Stimulated activated naive CD4-positive, alpha-beta T cell treated with Interleukin-2 at 50 U/mL for 16 hours (primary cell): ENCODE results near the gene FARP1.

Experiments used
- DNase-seq: peaks from one replicate; lab custom pipeline; 2025; lab: John Stamatoyannopoulos, UW

The FARP1 gene, protein sequence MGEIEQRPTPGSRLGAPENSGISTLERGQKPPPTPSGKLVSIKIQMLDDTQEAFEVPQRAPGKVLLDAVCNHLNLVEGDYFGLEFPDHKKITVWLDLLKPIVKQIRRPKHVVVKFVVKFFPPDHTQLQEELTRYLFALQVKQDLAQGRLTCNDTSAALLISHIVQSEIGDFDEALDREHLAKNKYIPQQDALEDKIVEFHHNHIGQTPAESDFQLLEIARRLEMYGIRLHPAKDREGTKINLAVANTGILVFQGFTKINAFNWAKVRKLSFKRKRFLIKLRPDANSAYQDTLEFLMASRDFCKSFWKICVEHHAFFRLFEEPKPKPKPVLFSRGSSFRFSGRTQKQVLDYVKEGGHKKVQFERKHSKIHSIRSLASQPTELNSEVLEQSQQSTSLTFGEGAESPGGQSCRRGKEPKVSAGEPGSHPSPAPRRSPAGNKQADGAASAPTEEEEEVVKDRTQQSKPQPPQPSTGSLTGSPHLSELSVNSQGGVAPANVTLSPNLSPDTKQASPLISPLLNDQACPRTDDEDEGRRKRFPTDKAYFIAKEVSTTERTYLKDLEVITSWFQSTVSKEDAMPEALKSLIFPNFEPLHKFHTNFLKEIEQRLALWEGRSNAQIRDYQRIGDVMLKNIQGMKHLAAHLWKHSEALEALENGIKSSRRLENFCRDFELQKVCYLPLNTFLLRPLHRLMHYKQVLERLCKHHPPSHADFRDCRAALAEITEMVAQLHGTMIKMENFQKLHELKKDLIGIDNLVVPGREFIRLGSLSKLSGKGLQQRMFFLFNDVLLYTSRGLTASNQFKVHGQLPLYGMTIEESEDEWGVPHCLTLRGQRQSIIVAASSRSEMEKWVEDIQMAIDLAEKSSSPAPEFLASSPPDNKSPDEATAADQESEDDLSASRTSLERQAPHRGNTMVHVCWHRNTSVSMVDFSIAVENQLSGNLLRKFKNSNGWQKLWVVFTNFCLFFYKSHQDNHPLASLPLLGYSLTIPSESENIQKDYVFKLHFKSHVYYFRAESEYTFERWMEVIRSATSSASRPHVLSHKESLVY

DNA sequence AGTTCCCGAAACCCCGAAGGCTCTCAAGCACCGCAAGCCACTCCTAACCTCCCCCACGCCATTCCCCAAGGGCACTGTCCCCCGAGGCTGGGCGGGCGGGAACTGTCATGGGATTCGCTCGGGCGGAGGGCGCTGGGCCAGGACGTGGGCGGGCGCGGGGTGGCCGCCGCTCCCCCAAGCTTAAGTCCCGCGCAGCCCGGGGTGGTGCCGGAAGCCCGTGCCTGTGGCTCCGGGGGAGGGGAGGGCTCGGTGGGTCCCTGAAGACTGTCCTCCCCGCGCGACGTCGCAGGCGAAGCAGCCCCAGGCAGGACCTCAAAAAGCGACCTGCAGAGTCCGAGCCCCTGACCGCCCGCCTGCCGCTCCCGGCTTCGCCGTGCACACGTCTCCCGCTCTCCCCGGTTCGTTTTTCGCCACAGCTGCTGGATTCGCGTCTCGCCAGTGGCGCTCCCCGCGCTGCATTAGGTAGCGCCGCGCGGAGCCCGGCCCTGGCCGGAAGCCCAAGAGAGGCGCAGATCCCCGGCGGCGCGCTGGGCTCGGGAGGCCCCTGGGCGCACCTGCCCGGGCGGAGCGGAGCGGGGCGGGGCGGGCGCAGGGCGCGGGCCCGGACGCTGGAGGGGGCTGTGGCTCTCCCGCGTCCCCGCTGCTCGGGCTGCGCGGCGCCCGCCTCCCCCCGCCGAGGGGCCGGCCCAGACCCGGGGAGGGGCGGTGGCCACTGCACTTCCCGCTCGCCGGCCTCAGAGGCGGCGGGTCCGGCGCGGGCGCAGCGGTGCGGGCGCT is at the start of gene FARP1:
Gene FARP1, plus strand, starts transcription at position 715 of the 777 bp plus-strand sequence. CDS start 70,149 bp downstream, outside the sequence.
- no peak for DNase-seq

DNA sequence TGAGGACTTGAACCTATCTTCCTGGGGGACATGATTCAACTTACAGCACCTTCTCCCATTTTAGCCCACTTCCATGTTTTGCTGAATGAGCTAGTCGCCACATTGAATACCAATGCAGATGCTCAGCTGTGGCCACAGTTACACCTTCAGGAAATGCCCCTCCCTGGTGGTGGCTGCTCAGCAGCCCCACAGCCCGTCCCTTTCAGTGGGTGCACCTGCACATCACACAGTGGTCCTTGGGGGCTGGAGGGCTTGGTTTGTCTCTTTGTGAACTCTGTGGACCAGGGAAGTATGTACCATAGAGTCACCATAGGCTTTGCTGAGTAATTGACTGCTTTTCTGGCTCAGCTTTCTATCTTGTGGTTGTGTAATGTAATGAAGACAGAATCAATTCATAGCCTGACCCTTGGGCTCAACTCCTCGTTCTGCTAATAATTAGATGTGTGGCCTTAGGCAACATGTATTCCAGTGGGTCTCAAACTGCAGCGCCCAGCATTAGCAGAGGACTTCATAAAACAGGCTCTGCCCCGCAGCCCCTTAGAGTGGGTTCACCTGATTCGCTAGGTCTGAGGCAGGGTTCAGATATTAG is 48.1 kb upstream of the FARP1 start:
- DNase-seq: no peak

DNA sequence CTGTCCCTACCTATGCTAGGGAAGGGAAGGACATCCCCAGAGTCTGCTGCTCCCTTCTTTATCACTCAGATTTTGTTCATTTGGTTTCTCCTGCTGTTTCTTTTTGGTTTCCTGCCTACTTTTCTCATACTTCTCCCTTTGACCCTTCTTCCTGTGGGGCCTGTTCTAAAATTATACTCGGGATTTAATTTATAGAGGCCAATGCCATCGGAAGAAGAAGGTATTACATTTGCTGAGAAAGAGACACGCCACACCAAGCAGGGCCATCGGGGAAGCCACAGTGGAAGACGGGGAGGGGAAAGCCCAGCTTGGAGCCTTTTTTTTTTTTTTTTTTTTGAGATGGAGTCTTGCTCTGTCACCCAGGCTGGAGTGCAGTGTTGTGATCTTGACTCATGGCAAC is 46.8 kb upstream of the FARP1 start:
- DNase-seq: no peak

DNA sequence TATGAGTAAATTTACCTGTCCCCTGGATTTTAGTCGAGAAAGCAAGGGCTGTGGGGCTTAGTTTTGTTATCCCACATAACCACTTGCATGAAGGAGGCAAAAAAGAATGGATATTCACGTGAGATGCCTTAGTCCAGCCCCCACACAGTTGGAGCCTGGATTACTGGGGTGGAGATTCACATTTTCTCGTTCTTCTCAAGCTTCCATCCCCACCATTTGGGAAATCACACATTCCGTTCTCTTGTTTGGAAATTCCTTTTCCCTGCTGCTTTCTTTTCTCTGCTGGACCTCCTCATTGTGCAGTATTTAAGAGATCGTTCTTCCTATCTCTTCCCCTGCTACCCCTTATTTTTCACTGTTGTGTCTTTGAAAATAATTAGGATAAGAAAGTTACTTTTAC is 45.1 kb upstream of the FARP1 start:
- no peak for DNase-seq

DNA sequence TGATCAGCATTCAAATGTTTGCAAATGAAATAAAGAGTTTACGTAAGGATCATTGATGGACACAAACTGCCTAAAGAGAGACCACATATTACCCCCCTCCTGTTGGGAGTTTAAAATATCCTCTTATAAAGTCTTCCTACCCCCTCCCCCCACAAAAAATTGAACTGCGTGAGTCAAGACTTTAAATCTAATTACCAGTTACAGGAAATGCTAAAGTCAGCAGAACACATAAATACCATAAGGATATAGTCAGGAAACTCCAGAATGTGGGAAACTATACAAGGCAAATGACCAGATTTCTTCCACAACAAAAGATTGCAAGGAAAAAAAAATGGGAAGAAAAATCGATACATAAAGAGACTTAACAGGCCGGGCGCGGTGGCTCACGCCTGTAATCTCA is 44.4 kb upstream of the FARP1 start:
- DNase-seq: no peak

DNA sequence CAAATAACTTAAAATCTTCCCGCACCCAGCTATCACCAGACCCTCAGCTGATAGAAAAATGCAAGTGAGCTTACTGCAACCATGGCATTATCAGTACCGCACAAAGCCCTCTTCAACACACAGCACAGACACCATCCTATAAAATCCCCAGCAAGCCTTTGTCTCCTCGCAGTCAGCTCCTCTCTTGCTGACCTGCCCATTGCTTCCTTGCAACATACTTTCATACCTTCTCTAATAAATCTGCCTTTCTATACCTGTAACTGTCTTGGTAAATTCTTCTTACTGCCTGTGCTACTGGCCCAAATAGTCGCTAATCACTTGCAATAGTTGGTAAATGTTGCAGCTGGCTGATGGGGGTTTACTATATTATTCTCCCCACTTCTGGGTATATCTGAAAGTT is 43.3 kb upstream of the FARP1 start:
- DNase-seq: no peak

DNA sequence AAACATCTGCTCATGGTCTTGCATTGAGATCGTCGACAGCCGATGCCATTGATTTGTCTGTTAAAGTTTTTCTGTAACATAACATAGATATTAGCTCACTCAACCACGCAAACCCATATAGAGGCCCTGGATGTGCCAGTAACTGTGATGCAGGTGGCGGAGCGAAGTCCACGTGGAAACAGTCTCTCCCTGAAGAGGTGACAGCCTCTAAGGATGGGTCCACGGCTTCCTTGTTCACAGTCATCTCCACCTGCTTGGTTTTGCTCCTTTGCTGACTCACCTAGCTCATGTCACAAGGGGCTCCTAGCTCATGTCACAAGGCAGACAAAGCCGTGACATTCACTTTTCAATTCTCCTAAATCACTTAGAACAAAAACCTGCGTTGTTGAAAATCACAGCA is 42.4 kb upstream of the FARP1 start:
- DNase-seq: no peak

DNA sequence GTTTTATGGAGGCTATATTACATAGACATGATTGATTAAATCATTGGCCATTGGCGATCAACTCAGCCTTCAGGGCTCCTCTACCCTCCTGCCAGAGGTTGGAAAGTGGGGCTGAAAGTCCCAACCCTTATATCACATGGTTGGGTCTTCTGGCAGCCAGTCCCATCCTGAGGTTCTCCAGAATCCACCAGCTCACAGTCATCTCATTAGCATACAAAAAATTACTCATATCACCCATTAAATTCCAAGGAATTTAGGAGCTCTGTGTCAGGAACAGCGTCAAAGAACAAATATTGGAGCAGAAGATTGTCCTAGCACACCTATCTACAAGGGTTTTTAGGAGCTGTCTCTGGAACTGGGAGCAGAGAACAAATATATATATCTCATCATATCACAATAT is 39.4 kb upstream of the FARP1 start:
- no peak for DNase-seq

DNA sequence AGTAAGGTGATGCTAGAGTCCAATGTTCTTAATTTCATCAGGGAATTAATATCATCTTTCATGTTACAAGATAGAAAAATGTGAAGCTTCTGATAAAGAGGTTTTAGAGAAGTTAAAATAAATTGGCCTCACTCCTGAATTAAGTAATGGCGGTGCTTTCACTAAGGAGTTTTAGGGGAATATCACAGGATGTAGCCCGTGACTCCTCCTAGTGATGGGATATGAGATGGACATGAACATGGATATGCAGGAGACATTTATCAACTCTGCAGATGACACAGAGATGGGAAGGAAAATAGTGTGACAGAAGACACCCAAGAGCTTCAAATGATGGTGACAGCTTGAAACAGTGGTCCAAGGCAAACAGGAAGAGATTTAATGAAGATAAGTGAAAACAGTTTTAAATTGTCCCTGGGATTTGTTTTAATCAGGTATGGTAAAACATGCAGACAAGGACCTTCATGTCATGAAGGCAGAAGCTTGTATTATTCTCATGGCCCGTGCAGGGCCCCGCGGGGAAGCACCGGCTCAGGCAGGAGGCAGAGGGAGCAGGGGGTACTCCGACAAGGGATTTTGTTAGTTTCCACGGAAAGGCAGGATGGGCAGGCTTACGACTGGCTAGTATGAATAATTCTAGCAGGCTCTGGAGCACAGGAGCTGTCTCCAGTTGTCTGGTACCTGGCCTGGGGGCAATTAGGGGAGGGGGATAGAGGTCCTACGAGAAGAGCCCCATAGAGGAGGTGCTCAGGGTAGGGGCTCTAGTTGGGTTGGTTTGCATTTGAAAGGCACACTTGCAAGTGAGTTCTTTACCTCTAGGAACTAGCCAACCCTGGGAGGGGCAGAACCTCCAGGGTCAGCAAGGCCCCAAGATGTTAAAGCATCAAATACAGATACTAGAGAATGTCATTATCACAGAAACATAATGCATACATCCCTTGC is 38.7 kb upstream of the FARP1 start:
- DNase-seq: no peak

DNA sequence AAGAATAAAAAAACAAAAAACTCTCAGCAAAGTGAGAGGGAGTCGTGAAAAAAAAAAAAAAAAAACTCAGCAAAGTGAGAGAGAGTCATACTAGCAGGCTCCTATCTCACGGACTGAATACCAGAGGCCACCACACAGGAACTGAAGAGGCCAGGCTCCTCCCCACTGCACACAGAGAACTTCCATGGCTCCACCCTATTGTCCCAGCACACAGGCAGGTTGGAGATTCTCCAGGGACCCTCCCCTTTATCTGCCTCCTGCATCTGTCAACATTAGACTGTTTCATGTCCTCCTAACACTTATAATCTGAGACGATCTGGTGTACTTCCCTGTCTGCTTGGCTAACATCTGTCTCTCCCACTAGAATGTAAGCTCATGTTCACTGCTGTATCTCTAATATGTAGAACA is 37.0 kb upstream of the FARP1 start:
- DNase-seq: no peak

DNA sequence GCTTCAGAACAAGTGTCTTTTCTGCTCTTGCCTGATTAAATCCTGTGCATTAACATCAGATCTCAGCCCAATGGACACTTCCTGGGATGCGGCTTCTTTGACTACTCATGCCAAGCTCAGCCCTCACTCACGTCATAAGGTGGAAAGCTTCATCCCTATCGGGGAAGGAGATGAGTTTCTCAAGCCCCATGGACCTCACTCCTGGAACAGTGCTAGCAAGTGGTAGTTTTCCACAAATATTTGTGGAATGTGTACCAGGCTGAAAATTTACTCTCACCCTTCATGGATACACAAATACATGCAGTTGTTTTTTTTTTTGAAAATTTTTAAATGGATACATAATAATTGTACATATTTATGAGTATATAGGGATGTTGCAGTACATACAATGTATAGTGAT is 34.6 kb upstream of the FARP1 start:
- no peak for DNase-seq

DNA sequence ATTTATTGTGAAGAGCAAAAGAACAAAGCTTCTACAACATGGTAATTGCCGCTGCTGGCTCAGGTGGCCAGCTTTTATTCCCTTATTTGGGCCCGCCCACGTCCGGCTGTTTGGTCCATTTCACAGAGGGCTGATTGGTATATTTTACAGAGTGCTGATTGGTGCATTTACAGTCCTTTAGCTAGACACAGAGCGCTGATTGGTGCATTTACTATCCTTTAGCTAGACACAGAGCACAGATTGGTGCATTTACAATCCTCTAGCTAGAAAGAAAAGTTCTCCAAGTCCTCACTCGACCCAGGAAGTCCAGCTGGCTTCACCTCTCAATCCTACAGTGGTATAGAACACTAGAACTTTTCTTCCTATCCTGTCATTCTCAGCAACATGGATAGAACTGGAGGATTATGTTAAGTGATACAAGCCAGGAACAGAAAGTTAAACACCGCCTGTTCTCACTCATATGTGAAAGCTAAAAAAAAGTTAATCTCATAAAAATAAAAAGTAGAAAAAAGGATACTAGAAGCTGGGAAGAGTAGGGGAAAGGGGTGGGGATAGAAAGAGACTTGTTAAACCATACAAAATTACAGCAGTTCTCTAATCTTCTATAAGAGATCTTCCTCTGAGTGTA is 33.6 kb upstream of the FARP1 start:
- DNase-seq: no peak

DNA sequence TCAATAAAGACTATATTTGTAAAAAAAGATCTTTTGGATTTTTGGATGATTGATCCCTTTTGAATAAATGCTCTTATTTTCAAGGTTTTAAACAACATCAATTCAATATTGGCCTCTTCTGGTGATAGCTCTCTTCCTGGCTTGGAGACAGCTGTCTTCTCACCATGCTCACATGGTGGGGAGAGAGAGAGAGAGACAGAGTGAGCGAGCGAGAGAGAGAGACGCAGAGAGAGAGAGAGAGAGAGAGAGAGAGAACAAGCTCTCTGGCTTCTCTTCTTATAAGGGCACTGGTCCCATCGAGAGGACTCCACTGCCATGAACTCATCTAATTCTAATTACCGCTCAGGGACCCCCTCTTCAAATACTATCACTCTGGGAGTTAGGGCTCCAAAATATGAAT is 32.1 kb upstream of the FARP1 start:
- no peak for DNase-seq

DNA sequence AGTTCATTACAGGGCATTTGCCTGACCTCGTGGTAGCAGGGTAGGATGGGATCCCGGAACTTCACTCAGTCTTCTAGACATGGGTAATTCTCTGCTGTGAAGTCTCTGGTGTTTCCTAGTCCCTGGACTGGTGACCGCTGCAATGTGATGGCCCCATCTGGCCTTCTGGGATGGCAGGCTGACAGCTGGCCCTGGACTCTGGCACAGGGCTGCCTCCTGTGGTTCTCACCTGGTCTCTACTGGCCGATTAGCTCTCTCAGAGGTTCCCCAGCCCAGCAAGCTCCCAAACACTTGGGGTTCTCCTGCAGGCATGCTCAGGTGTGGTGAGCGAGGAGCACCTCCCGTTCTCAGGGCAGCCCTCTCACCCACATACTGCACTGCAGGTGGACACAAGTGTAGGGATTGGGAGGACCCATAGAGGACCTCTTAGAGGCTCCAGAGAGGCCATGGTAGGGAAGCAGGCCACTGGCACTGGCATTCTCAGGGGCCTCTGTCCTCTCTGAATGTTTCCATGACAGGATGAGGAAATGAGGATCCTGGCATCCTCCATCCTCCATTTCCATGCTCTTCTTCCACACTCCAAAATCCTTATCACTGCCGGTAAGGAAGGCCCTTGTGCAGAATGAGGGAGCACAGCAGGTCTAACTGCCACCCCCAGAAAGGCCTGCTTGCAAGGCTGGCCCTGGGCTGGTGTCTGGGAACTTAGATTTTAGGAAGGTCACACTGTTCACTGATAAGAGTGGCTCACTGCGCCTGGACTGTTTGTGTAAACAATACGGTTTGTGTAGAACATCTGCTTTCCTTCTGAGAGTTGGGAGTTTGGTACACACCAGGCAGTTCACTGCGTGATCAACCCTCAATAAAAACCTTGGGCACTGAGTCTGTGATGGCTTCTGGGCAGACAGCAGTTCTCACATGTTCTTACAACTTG is 31.5 kb upstream of the FARP1 start:
- DNase-seq: no peak

DNA sequence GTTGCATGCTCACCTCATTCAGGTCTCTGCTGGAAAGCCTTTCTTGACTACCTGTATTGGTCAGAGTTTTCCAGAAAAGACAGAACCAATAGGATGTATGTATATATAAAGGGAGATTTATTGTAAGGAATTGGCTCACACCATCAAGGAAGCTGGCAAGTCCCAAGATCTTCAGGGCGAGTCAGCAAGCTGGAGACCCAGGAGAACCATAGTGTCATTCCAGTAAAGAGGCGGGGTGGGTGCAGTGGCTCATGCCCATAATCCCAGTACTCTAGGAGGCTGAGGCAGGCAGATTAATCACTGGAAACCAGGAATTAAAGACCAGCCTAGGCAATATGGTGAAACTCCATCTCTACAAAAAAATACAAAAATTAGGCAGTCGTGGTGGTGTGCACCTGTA is 30.4 kb upstream of the FARP1 start:
- DNase-seq: no peak

DNA sequence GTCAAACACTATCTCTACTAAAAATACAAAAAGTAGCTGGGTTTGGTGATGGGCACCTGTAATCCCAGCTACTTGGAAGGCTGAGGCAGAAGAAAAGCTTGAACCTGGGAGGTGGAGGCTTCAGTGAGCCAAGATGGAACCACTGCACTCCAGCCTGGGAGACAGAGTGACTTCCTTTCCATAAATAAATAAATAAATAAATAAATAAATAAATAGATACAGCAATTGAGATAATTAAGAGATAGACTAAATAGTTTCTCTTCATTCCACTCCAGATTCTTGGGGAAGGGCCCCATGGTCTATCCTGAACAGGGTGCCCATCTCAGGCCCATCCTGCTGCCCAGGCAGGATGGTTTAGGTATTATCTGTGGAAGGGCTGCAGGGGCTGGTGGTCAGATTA is 24.0 kb upstream of the FARP1 start:
- no peak for DNase-seq

DNA sequence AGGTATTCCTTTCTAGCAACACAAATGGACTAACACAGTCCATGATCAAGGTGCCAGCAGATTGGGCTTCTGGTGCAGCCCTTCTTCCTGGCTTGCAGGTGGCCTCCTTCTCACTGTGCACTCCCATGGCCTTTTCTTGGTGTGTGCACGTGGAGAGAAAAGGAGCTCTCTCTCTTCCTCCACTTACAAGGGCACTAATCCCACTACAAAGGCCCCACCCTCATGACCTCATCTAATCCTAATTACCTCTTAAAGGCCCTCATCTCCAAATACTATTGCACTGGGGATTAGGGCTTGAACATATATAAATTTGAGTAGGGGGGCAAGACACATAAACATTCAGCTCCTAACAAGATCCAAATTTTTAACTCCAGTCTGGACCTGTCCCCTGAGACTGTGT is 19.7 kb upstream of the FARP1 start:
- no peak for DNase-seq

DNA sequence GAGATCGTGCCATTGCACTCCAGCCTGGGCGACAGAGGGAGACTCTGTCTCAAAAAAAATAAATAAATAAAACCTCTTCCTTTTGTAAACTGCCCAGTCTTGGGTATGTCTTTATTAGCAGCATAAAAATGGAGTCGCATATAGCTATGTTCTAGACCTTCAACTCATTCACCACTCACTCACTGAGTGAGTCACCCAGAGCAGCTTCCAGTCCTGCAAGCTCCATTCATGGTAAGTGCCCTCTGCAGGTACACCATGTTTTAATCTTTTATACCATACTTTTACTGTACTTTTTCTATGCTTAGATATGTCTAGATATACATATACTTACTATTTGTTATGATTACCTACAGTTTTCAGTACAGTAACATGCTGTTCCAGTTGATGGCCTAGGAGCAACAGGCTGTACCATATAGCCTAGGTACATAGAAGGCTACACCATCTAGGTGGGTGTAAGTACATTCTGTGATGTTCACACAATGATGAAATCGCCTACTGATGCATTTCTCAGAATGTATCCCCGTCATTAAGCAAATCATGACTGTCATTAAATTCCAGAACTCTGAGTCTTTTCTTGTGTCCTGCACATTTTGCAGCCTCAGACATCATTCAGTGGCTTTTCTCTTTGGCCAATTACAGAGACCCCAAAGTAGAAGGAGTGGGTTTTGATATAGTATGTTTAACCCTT is 13.7 kb upstream of the FARP1 start:
- DNase-seq: no peak
